Liver (tissue), 9 donors: ENCODE measurements around the gene SLC9A1. TPM values are rescaled to one million over a fixed set of nuclear protein-coding genes. Genes with fewer than 3 reads are reported as not detected.

Source experiments
- DNase-seq: peaks from one replicate; pipeline ENCODE4 v3.0.0-alpha.2; 2017; ENCODE audit warnings: low spot score
- H3K27ac ChIP-seq, 2 donors: one replicate each; pipeline ENCODE4 v1.7.0; 2013; ENCODE audit warnings: inconsistent platforms in 2 of 2, low read length in 2 of 2, control low read depth in 1 of 2, low read depth in 1 of 2, mild to moderate bottlenecking in 1 of 2
- H3K27me3 ChIP-seq, 4 donors: one replicate each; pipeline versions ENCODE4 v1.6.1 to v1.7.0; 2013; ENCODE audit warnings: low read length in 3 of 4, inconsistent platforms in 1 of 4, mild to moderate bottlenecking in 1 of 4, moderate library complexity in 1 of 4; ENCODE audit not compliant: control insufficient read depth in 4 of 4, insufficient read depth in 4 of 4
- H3K36me3 ChIP-seq, 4 donors: one replicate each; pipeline versions ENCODE4 v1.6.1 to v1.7.0; 2013; ENCODE audit warnings: low read length in 3 of 4, mild to moderate bottlenecking in 3 of 4, low read depth in 1 of 4, moderate library complexity in 1 of 4; ENCODE audit not compliant: control insufficient read depth in 4 of 4, insufficient read depth in 3 of 4
- H3K4me1 ChIP-seq, 4 donors: one replicate each; pipeline versions ENCODE4 v1.6.1 to v1.7.0; 2013; ENCODE audit warnings: low read length in 3 of 4, mild to moderate bottlenecking in 3 of 4, moderate library complexity in 1 of 4; ENCODE audit not compliant: control insufficient read depth in 4 of 4, insufficient read depth in 4 of 4
- H3K4me3 ChIP-seq, 3 donors: one replicate each; pipeline versions ENCODE4 v1.6.1 to v1.7.0; 2013; ENCODE audit warnings: low read length in 3 of 3, control low read depth in 1 of 3, low read depth in 1 of 3, mild to moderate bottlenecking in 1 of 3
- H3K9ac ChIP-seq, 2 donors: one replicate each; pipeline ENCODE4 v1.7.0; 2013; ENCODE audit warnings: low read length in 2 of 2, mild to moderate bottlenecking in 2 of 2, moderate library complexity in 2 of 2, control low read depth in 1 of 2, low read depth in 1 of 2
- H3K9me3 ChIP-seq, 4 donors: one replicate each; pipeline versions ENCODE4 v1.6.1 to v1.7.0; 2013; ENCODE audit warnings: low read length in 3 of 4; ENCODE audit not compliant: control insufficient read depth in 4 of 4
- EGR1 ChIP-seq, 2 donors: IDR thresholded peaks; 2 replicates each; pipeline ENCODE4 v1.6.1; 2016 to 2018; ENCODE audit warnings: antibody characterized with exemption in 2 of 2, low read depth in 2 of 2
- FOXA1 ChIP-seq: IDR thresholded peaks from 2 replicates; pipeline ENCODE4 v1.6.1; 2016; ENCODE audit warnings: antibody characterized with exemption
- FOXA2 ChIP-seq: IDR thresholded peaks from 2 replicates; pipeline ENCODE4 v1.6.1; 2016; ENCODE audit warnings: antibody characterized with exemption
- GABPA ChIP-seq, 2 donors: IDR thresholded peaks in 1 of 2; conservative IDR thresholded peaks in 1 of 2; 2 replicates each; pipeline ENCODE4 v1.6.1; 2016; ENCODE audit warnings: antibody characterized with exemption in 2 of 2, mild to moderate bottlenecking in 1 of 2, moderate library complexity in 1 of 2
- HNF4A ChIP-seq, 2 donors: conservative IDR thresholded peaks; 2 replicates each; pipeline ENCODE4 v1.6.1; 2016; ENCODE audit warnings: antibody characterized with exemption in 2 of 2, mild to moderate bottlenecking in 2 of 2
- HNF4G ChIP-seq: IDR thresholded peaks from 2 replicates; pipeline ENCODE4 v1.6.1; 2016; ENCODE audit warnings: antibody characterized with exemption
- JUND ChIP-seq, 2 donors: IDR thresholded peaks; 2 replicates each; pipeline ENCODE4 v1.6.1; 2016; ENCODE audit warnings: antibody characterized with exemption in 2 of 2
- MAX ChIP-seq: IDR thresholded peaks from 2 replicates; pipeline ENCODE4 v1.6.1; 2016; ENCODE audit warnings: antibody characterized with exemption
- NR2F2 ChIP-seq: IDR thresholded peaks from 2 replicates; pipeline ENCODE4 v1.6.1; 2016; ENCODE audit warnings: antibody characterized with exemption
- RAD21 ChIP-seq, 2 donors: IDR thresholded peaks; 2 replicates each; pipeline ENCODE4 v1.6.1; 2016; ENCODE audit warnings: antibody characterized with exemption in 2 of 2, mild to moderate bottlenecking in 2 of 2
- RXRA ChIP-seq, 2 donors: IDR thresholded peaks; 2 replicates each; pipeline ENCODE4 v1.6.1; 2017 to 2018; ENCODE audit warnings: antibody characterized with exemption in 2 of 2, mild to moderate bottlenecking in 1 of 2
- SP1 ChIP-seq: IDR thresholded peaks from 2 replicates; pipeline ENCODE4 v1.6.1; 2018; ENCODE audit warnings: antibody characterized with exemption, mild to moderate bottlenecking
- TAF1 ChIP-seq: conservative IDR thresholded peaks from 2 replicates; pipeline ENCODE4 v1.6.1; 2016; ENCODE audit warnings: antibody characterized with exemption, mild to moderate bottlenecking
- YY1 ChIP-seq: IDR thresholded peaks from 2 replicates; pipeline ENCODE4 v1.6.1; 2016; ENCODE audit warnings: antibody characterized with exemption, mild to moderate bottlenecking
- ZBTB33 ChIP-seq: IDR thresholded peaks from 2 replicates; pipeline ENCODE4 v1.6.1; 2016; ENCODE audit warnings: antibody characterized with exemption
- WGBS: extraction: QIAGEN DNeasy Blood & Tissue Kit; methylation state at CpG from one replicate; pipeline ENCODE4 v1.1.7; 2013; 5-methylcytosine and 5-hydroxymethylcytosine counted together
- polyA plus RNA-seq, 2 donors: library from polyadenylated mRNA; stranded (reverse) in 1 of 2; unstranded in 1 of 2; fragments of 200-250 nt in 1 of 2; fragments of >200 nt in 1 of 2; fragmentation: Nextera tagmentation in 1 of 2; extraction: Ambion mirVana in 1 of 2; gene quantifications; one replicate each; pipeline versions ENCODE4 v1.2.1 to v1.2.3, GENCODE V29; 2013 to 2015
- total RNA-seq, 2 donors: library from RNA; depleted of rRNA; stranded (reverse); fragments of >200 nt; gene quantifications; one replicate each; pipeline ENCODE4 v1.2.3, GENCODE V29; 2014
- TF ChIP-seq, protein P1 (sequence below): IDR thresholded peaks from 2 replicates; pipeline ENCODE4 v1.6.1; 2016; ENCODE audit warnings: antibody characterized with exemption
- TF ChIP-seq, protein P2 (sequence below): IDR thresholded peaks from 2 replicates; pipeline ENCODE4 v1.6.1; 2016; ENCODE audit warnings: antibody characterized with exemption, mild to moderate bottlenecking
- TF ChIP-seq, protein P3 (sequence below): fragments of 150-350 bp; IDR thresholded peaks from 2 replicates; pipeline ENCODE4 v1.5.1; 2017; ENCODE audit warnings: improper control_type of control experiment, low read depth, low read length; ENCODE audit not compliant: missing input control
- donor health status: healthy.
- donor health status: healthy.
- donor health status: healthy.
- donor health status: healthy.
- donor health status: healthy.

Gene SLC9A1
- total and polyA plus RNA-seq, 4 donors = 1.3 to 3.2 (median 1.5) TPM

DNA sequence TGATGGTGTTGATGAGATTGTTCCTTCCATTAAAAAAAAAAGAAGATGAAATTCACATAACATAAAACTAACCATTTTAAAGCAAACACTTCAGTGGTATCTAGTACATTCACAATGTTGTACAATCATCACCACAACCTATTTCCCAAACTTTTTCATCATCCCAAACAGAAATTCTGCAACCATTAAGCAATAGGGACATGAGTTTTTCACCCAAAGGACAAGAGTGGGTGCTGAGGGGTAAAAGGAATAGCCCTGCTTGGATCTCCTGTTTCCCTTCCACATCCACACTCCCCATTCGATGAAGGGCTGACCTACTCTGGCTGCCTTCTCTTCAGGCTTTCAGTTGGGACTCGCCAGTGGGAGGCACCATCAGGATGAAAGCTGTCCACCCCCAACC lies 59.3 kb downstream of the SLC9A1 start:
- 92% methylated on average over 2 of the region's 2 CpGs for WGBS
- TF ChIP-seq NR2F2 (no peak), FOXA1 (no peak), HNF4A (conservative IDR thresholded peaks at IDR 0.05) (no peak), TAF1 (no peak), RXRA (IDR thresholded peaks at IDR 0.05) (no peak), FOXA2 (no peak), HNF4G (no peak), SP1 (no peak), MAX (no peak), EGR1 (IDR thresholded peaks at IDR 0.05; ENCODE audit: low read depth in 2 of 2) (no peak), GABPA (IDR thresholded peaks at IDR 0.05 in 1 of 2, conservative IDR thresholded peaks at IDR 0.05 in 1 of 2) (no peak), JUND (IDR thresholded peaks at IDR 0.05) (no peak), ZBTB33 (no peak), RAD21 (IDR thresholded peaks at IDR 0.05) (no peak), YY1 (no peak)
- TF ChIP-seq, protein P1, sequence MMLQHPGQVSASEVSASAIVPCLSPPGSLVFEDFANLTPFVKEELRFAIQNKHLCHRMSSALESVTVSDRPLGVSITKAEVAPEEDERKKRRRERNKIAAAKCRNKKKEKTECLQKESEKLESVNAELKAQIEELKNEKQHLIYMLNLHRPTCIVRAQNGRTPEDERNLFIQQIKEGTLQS = no peak
- TF ChIP-seq, protein P2, sequence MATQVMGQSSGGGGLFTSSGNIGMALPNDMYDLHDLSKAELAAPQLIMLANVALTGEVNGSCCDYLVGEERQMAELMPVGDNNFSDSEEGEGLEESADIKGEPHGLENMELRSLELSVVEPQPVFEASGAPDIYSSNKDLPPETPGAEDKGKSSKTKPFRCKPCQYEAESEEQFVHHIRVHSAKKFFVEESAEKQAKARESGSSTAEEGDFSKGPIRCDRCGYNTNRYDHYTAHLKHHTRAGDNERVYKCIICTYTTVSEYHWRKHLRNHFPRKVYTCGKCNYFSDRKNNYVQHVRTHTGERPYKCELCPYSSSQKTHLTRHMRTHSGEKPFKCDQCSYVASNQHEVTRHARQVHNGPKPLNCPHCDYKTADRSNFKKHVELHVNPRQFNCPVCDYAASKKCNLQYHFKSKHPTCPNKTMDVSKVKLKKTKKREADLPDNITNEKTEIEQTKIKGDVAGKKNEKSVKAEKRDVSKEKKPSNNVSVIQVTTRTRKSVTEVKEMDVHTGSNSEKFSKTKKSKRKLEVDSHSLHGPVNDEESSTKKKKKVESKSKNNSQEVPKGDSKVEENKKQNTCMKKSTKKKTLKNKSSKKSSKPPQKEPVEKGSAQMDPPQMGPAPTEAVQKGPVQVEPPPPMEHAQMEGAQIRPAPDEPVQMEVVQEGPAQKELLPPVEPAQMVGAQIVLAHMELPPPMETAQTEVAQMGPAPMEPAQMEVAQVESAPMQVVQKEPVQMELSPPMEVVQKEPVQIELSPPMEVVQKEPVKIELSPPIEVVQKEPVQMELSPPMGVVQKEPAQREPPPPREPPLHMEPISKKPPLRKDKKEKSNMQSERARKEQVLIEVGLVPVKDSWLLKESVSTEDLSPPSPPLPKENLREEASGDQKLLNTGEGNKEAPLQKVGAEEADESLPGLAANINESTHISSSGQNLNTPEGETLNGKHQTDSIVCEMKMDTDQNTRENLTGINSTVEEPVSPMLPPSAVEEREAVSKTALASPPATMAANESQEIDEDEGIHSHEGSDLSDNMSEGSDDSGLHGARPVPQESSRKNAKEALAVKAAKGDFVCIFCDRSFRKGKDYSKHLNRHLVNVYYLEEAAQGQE = no peak
- TF ChIP-seq, protein P3, sequence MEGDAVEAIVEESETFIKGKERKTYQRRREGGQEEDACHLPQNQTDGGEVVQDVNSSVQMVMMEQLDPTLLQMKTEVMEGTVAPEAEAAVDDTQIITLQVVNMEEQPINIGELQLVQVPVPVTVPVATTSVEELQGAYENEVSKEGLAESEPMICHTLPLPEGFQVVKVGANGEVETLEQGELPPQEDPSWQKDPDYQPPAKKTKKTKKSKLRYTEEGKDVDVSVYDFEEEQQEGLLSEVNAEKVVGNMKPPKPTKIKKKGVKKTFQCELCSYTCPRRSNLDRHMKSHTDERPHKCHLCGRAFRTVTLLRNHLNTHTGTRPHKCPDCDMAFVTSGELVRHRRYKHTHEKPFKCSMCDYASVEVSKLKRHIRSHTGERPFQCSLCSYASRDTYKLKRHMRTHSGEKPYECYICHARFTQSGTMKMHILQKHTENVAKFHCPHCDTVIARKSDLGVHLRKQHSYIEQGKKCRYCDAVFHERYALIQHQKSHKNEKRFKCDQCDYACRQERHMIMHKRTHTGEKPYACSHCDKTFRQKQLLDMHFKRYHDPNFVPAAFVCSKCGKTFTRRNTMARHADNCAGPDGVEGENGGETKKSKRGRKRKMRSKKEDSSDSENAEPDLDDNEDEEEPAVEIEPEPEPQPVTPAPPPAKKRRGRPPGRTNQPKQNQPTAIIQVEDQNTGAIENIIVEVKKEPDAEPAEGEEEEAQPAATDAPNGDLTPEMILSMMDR = no peak
- no peak overlapping the region for H3K9ac ChIP-seq
- H3K9me3 ChIP-seq = no peaks in the 10 kb centered on the region
- H3K27ac ChIP-seq = no peak overlapping the region
- no peaks in the 10 kb centered on the region for H3K36me3 ChIP-seq
- DNase-seq = no peak
- H3K4me3 ChIP-seq = no peak overlapping the region
- peaks cover 0 to 11% (median 7%) of the 10 kb centered on the region in 4 donors for H3K4me1 ChIP-seq
- no peaks in the 10 kb centered on the region for H3K27me3 ChIP-seq
